GM18498 (cell line): ENCODE results near the gene GABBR2.

ENCODE experiments used
- ATAC-seq: cut with Tn5 transposase; IDR thresholded peaks from one replicate; pipeline ENCODE4 v1.9.1; 2021; ENCODE audit warnings: mild to moderate bottlenecking, moderate library complexity; ENCODE audit not compliant: unreplicated experiment

Gene GABBR2

DNA sequence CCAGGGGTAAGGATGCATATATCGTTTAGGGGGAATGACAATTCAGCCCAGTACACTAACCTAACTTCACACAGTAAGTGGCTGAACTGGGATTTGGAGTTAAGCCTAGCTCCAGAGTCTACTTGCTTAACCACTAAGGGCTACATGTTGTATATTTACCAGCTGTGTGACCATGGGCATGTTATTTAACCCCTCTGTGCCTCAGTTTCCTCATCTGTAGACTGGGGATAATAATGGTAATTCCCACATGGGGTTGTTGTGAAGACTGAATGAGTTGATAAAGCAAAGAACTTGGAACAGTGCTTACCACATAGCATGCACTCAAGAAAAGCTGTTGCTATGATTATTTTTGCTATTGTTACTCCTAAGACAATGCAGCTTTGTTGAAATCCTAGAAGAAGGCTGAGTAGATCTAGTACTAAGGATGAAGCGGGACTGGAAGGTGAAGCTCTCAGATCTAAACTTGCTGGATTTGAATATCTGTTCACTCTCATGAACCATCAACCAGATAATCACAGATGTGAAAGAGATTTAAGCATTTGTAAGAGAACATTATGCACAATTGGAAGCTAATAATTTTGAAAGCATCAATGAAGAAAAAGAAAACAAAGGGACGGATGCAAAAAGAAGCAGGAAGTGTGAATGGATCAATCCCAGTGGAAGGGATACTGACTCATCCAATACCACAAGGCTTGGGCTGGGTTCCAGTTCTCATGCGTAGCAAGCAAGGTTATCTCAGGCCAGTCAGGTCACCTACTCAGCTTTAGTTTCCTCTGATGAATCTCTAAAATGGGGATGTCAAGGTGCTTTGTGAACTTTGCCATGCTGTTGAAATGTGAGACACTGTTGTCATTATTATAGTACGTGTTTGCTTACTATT, 374.8 kb downstream of the GABBR2 start:
- no peak for ATAC-seq

DNA sequence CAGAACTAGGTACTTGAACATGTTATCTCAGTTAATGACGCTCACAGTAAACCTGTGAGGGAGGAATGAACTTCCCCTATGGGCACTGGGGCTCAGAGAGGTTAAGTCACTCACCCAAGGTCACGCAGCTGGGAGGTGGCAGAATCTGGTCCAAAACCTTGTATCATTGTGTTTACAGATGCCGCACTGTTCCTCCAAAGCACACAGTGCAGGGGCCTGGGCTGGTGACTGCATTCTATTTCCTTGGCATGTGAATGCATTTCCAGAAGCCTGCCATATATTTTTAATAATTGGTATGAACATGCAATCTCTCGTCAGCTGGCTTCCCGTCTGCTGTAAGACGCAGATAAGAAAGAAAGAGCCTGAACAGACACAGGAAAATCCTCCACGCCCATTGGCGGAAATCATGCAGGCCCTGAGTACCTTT, 376.3 kb downstream of the GABBR2 start:
- ATAC-seq, result no peak

DNA sequence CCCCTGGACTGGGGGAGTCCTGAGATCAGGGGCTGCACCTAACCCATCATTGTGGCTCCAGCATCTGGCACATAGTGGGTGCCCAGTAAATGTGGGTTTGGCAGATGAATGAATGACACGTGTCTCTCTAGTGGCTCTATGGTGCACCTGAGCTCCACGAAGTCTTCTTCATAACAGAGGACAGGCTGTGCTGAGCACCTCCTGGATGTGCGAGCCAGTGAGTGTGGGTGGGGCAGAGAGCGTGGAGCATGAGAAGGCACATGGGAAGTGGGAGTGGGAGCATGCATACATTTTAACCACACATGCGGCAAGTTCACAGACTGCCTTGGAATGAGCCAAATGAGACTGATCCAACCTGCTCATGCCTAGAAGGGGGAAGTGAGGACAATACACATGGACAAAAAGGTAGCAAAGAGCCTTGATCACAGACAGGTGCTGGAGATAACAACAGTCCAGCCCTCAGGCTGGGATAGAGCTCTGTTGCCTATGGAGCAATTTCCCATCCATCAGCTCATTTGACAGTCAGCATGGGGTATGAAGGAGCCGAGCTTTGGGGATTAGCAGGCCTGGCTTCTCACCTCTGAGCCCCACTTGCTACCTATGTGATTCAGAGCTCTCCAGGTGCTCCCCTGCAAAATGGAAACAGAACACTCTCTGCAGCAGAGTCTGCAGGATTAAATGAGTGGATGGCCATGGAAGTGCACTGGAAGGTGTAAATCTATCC, 377.0 kb downstream of the GABBR2 start:
- ATAC-seq, result no peak

DNA sequence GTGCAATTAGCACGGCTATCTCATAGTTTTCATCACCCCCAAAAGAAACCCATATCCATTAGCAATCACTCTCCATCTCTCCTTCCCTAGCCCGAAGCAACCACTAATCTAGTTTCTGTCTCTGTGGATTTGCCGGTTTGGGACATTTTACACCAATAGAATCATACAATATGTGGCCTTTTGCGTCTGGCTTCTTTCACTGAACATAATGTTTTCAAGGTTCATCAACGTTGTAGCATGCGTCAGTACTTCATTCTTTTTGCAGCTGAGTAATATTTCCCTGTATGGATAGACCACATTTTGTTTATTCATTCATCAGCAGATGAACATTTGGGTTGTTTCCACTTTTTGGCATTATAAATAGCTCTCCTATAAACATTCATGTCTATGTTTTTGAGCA, 377.9 kb downstream of the GABBR2 start:
- no peak for ATAC-seq

DNA sequence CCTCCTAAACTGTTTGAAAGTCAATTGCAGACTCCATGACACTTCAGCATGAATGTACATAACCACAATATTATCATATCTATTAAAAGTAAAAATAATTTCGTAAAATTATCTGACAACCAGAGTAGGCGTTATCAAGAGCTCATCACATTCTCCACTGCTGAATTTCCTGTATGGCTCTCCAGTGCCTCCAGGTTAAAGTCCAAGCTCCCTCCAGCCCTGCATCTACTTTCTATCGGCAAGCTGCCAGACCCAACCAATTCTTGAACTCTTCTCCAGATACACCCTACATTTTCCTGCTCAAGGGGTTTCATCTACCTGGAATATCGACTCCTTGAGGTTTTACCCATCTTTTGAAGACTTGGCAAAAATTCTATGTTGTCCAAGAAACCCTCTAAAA, 378.8 kb downstream of the GABBR2 start:
- ATAC-seq, result no peak

DNA sequence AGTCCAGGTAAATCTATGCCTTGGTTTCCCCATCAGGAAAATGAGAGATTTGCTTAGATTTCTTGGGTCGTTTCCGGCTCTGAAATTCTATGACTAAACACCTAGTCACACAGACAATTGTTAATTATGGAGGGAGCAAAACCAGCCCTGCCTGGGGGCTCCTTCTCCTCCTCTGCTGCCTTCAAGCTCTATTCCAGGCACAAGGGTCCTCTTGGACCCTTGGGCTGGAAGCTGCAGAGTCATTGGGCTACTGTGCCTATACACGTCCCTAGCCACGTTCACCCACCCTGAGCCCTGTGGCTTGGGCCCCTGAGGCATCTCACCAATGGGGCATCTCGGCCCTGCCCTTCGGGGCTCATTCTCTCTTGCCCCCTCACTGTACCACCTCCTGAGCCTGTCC, 379.5 kb downstream of the GABBR2 start:
- ATAC-seq, result no peak

DNA sequence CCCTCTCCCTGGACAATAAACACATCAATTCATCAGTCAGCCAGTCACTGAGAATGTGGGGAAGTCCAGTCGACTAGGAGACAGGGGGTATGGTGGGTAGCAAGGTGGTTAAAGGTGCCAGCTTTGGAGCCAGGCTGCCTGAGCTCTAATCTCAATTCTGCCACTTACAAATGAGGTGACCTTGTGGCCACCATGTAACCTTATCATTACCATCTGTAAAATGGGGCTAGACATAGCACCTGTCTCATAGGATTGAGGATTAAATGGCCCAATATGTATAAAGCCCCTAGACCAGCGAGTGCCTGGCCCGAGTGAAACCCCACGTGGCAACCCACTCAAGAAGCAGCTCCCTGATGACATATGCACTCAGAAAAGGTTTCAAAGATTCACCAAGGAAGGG, 380.0 kb downstream of the GABBR2 start:
- no peak for ATAC-seq

DNA sequence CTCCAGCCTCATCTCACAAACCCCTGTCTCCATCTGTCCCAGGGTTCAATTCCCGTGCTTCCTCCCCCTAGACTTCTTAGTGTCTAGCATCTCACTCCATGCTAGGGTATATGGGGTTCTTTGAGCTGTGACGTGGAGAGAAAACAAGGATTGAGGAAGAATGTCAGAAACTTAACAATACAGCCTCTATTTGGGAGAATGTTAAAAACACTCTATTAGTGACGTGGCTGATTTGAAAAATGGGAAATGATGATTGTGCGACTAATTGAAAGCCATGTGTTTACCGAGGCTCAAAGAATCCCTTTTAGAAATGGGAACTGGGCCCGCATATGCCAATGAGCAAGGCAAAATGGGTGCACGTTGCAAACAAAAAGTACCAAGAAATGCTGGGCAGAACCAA, 380.6 kb downstream of the GABBR2 start:
- no peak for ATAC-seq

DNA sequence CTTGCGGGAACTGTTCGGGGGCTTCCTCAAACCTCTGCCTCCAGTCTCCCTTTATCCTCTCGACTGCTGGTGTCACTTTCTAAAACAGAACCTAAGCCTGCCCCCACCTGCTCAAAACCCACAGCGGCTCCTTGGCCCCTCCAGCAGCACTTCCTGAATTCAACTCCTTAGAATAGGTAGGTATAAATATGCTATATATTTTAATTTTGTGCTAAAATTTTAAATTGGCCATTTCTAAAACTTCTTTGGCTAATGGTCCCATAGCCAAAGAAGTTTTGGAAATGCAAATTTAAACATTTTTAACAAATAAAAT, 381.5 kb downstream of the GABBR2 start:
- ATAC-seq, result no peak

DNA sequence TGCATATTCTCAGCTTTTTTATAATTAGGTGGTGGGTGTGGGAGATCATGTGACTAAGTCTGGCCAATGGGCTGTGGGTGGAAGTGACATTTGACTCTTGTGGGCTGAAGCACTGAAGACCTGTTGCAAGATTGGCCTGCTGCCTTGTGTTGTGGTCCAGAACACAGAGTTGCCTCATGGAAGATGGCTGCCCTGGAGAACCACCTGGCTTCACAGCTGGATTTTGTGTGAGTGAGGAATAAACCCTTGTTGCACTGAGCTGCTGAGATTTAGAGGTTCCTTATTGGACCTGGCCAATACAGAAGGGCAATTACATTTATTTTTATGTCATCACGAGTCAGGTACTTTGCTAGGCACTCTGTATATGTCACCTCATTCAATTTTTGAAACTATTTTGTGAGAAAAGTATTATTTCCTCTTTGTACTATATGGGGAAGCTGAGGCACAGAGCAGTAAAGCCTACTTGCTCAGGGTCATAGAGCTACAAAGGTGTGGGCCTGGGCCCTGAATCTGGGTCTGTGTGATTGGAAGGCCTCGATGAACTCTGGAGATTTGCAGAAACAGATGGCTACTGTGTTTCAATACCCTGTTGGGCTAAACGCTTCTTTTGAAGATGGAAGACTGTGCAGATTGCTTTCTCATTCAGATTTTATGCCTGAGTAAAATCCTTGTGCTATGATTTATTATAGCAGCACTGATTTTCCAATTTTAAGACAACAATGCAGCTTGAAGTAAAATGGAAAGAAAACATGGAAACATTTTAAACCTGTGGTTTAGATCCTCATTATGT, 382.1 kb downstream of the GABBR2 start:
- no peak for ATAC-seq

DNA sequence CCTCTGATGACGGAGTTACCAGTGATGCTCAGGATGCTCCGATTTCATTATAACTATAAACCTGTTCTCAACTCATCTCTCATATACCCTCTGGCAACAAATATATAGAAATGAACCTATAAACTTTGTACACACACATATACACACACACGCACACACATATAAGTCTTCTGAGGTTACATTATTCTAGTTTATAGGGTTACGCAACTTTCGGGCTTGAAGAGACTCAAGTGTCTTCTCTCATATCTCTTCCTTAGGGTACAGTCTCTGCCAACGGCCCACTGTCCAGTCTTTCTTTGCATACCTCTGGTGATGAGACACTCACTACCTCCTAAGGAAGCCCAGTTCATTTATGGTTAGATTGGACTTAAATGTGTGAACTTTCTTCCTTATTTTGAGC, 383.9 kb downstream of the GABBR2 start:
- ATAC-seq, result no peak

DNA sequence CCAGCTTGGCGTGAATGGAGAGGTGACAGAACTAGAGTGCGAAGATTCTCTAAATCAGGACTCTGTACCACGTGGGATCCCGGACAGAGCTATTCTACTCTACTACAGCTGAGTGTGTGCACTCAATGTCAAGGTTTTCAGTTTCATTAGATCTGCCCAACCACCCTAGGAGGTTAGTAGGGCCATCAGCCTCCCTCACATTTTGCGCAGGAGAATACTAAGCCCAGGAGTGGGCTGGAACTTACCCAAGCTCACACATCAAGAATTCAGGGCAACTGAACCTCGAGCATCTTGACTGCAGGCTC, 385.0 kb downstream of the GABBR2 start:
- no peak for ATAC-seq

DNA sequence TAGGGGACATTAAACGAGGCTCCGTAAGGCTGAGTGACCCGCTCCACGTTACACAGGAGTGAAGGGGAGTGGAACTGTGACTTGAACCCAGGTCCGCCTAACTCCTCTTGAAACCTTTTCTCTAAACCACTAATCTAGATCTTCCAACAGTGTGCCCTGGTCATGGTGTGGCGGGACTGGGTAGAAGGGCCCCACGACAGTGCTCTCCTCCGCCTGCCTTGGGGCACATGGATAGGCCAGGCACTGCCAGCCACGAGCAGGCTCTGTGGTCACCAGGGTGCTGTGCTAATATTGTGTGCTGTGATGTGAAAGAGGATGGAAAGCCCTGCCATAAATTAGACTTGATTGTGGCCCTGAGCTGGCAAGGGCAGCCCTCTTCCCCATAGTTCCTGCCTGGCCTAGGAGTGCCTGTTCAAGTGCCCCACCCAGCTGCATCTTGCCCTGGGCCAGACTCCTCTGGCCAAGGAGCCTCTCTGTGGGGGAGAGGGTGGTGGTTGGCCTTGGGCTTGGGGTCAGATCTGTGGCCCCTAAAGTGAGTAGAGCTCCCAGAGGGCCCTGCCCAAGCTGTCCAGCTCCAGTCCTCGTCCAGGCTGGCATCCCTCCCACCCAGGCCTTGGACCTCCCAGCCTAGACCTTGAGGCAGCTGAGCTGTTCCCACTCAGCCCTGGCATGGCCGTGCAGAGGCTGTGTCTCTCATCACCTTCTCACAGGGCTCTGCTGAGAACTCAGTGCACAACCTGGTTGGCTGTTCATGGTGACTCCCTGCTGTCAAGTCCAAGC, 385.5 kb downstream of the GABBR2 start:
- no peak for ATAC-seq

DNA sequence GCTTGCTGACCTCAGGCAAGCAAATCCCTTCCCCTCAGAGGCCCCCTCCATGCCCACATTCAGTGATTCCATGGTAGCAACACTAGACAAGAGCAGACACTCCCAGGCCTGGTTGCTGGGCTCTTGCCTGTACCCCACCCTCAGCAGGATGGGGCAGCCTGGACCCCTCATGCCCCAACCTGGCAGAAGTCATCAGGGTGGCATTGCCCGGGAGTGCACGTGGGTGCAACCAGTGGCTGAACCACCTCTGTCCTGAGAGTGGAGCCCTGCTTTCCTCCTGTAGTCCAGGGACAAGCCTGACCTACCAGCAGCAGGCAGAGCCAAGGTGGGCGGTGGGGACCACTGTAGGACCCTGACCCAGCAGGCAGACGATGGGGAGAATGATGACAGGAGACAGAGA, 387.5 kb downstream of the GABBR2 start:
- no peak for ATAC-seq

DNA sequence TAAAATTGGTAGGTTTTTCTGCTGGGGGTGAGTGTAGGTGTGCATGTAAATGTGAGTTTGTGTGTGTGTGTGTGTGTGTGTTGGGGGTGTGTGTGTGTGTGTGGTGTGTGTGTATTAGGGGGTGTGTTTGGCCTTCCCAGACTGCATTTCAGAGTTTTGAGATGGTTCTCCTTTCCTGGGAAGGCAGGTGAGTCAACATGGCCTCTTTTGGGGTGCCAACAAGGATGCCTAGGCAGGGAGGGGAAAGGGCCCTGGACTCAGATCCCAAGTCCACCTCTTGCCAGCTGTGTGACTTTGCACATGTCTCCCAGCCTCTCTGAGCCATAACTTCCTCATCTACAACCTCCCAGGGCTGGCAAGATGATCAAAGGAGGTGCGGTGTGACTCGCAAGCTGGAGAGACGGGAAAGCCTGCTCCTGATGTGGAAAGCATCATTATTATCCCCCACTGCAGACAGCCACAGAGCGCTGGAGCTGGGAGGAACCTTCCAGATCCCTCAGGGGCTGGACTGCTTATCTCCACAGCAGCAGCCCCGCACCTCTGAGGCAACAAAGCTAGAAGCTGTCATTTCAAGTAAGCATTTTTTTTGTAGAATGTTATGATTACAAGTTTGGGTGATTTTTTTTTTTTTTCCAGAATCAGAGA, 389.8 kb downstream of the GABBR2 start:
- no peak for ATAC-seq

DNA sequence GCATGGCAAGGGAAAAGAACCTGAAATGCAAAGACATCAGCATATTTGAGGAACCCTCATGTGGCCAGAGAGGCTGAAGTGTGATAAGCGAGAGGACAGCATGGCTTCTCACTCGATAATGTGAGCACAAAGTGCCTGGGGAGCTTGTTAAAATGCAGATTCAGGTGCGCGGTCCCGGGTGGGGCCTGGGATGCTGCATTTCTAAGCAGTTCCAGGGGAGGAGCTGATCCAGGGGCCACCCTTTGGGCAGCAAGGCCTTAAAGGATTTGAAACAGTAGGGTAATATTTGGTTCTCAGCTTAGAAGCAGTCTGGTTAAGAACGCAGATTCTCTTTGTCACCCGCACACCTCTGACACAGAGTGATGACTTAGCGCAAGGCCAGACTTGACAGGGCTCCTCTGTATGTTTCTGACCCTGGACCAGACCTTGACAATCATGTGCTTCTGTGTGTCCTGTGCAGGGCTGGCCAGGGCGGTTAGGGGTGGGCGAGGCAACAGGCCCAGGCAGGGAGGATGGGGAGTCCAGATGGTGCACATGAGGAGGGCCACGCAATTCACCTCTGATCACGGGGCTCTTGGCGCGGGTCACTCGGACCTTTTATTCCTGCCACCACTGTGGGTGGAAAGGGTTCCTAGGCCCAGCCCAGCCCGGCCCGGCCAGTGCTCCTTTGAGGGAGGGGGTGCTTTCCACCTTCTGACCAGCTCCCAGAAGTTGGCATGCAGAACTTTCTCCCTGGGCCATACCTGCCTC, 390.5 kb downstream of the GABBR2 start:
- no peak for ATAC-seq

DNA sequence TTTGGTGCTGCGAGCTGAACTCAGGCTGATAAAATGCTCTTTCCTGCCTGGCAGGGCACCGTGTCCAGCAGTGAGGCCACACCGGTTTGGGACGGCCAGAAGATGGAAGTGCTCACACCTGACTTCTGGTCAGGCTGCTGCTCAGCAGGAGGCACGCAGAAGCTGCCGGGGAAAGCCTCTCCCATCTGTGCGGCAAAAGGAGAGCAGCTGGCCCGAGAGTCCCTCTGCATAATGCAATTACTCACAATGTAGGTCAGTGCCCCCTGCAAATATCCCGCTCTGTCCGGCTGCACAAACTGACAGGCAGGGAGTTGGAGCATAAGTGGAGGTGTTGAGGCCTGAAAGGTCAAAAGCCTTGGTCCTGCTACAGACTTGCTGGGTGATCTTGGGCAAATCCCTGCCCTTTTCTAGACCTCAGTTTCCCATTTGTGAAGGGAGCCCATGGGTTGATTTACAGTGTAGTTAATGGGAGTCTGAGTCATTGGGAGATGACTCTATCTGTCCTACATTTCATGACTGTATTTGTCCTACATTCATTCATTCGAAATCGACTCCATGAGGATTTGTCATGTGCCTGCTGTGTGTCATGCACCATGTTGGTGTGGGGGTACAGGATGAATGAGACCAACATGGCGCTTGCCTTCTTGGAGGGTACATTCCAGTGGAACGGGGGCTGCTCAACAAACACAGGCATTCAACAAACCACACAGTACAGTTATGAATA, 391.4 kb downstream of the GABBR2 start:
- ATAC-seq, result no peak

DNA sequence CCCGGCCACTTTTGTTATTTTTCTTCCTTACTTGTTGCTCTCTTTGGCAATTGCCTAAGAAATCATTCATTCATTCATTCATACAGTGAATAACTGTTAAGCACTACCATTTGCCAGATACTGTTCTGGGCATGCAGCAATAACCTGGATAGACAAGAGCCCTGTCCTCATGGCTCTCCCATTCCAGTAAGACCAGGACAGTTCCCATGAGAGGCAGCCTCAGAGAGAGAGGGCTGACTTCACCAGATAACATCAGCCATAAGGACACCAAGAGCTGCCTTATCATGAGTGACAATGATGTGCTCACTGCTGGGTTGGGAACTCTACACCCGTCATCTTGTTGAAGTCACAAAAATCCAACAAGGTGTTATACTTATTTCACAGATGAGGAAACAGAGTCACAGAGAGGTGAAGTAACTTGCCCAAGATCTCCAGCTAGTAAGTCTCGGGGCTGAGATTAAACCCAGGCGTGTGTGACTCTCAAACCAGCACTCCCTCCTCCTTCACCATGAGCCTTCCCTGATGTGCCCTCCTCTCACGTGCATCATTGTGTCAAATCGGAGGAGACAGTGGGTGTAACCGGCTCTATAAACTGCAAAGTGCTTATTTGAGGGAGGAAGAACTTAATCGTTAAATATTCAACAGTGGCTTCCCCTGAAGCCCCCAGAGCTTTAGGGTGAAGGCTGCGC, 392.1 kb downstream of the GABBR2 start:
- no peak for ATAC-seq
